Measurements from ENCODE around the gene NUMA1.

Gene NUMA1

GRCh38 chr11:72080326-72081183 lies at the start of gene NUMA1, which contains the start of gene LRRC51:
Gene NUMA1 (minus strand): TSS chr11:72080542. CDS start chr11:72035943, 44,599 bp downstream.
Gene LRRC51 (plus strand): TSS chr11:72080850. CDS start chr11:72089084, 8,234 bp downstream.
- DNase-seq (ENCODE audit: low read depth): peak; percentile 99

- no peak for DNase-seq (ENCODE audit: low read depth)
Measured at GRCh38 chr11:72129381-72129780, 49.0 kb upstream of the NUMA1 start.

GRCh38 chr11:72127923-72128322 lies 47.6 kb upstream of the NUMA1 start:
- DNase-seq (ENCODE audit: low read depth): no peak

- no peak for DNase-seq (ENCODE audit: low read depth)
Measured at GRCh38 chr11:72125956-72126355, 45.6 kb upstream of the NUMA1 start.

- no peak for DNase-seq (ENCODE audit: low read depth)
Measured at GRCh38 chr11:72124046-72124445, 43.7 kb upstream of the NUMA1 start.

GRCh38 chr11:72123117-72123653 lies 42.8 kb upstream of the NUMA1 start:
- no peak for DNase-seq (ENCODE audit: low read depth)

GRCh38 chr11:72122607-72123006 lies 42.3 kb upstream of the NUMA1 start:
- DNase-seq (ENCODE audit: low read depth): no peak

GRCh38 chr11:72120930-72121329 lies 40.6 kb upstream of the NUMA1 start:
- DNase-seq (ENCODE audit: low read depth): no peak

GRCh38 chr11:72119198-72119597 lies 38.9 kb upstream of the NUMA1 start:
- DNase-seq (ENCODE audit: low read depth): no peak

- no peak for DNase-seq (ENCODE audit: low read depth)
Measured at GRCh38 chr11:72116019-72116755, 35.8 kb upstream of the NUMA1 start.

- DNase-seq (ENCODE audit: low read depth): peak; percentile 41
Measured at GRCh38 chr11:72114570-72114969, 34.2 kb upstream of the NUMA1 start.

- DNase-seq (ENCODE audit: low read depth): peak; percentile 55
Measured at GRCh38 chr11:72112978-72113808, 32.9 kb upstream of the NUMA1 start.

- DNase-seq (ENCODE audit: low read depth): peak; percentile 99
Measured at GRCh38 chr11:72112143-72112977, 32.0 kb upstream of the NUMA1 start, which contains the start of gene ANAPC15. Gene ANAPC15 (minus strand): TSS chr11:72112695. CDS start chr11:72111276, 1,419 bp downstream.

- DNase-seq (ENCODE audit: low read depth): no peak
Measured at GRCh38 chr11:72111300-72112142, 31.2 kb upstream of the NUMA1 start.

GRCh38 chr11:72105888-72106287 lies 25.5 kb upstream of the NUMA1 start, which contains the start of gene TOMT:
Gene TOMT (plus strand): TSS chr11:72105924. CDS start chr11:72105952, 28 bp downstream.
- no peak for DNase-seq (ENCODE audit: low read depth)

- DNase-seq (ENCODE audit: low read depth): no peak
Measured at GRCh38 chr11:72103754-72104167, 23.4 kb upstream of the NUMA1 start.

- DNase-seq (ENCODE audit: low read depth): peak; percentile 94
Measured at GRCh38 chr11:72102946-72103753, 22.8 kb upstream of the NUMA1 start, which contains the start of gene LAMTOR1. Gene LAMTOR1 (minus strand): TSS chr11:72103297. CDS start chr11:72103224, 73 bp downstream.

GRCh38 chr11:72102631-72102945 lies 22.2 kb upstream of the NUMA1 start:
- no peak for DNase-seq (ENCODE audit: low read depth)

GRCh38 chr11:72102162-72102561 lies 21.8 kb upstream of the NUMA1 start:
- no peak for DNase-seq (ENCODE audit: low read depth)

All from HS-5 (cell line).